Lower leg skin (tissue), 4 donors: ENCODE data around the gene ABR. TPM values are rescaled to one million over a fixed set of nuclear protein-coding genes. Genes with fewer than 3 reads are reported as not detected.
"Not testable (repeated sequence)": the region's sequence is repeated elsewhere in the genome, so short reads cannot be mapped to it uniquely, and the experiment has no call there.

Experiments used
- DNase-seq, 2 donors: peaks; one replicate each; pipeline ENCODE4 v3.0.0-alpha.2; 2019; ENCODE audit warnings: low spot score in 2 of 2
- H3K4me3 ChIP-seq: fragments of 200-600 bp; sonication (generic); 2 replicates; pipeline ENCODE4 v1.5.1; 2017; ENCODE audit warnings: mild to moderate bottlenecking, low read depth; ENCODE audit not compliant: poor library complexity, severe bottlenecking
- CTCF ChIP-seq, 3 donors: fragments of 450-650 bp; IDR thresholded peaks; one replicate each; pipeline ENCODE4 v1.5.1; 2016; ENCODE audit warnings: antibody characterized with exemption in 3 of 3, mild to moderate bottlenecking in 3 of 3, moderate library complexity in 2 of 3
- POLR2A ChIP-seq, 2 donors: fragments of 450-650 bp; IDR thresholded peaks; one replicate each; pipeline ENCODE4 v1.6.1; 2016 to 2017; ENCODE audit warnings: antibody characterized with exemption in 2 of 2, mild to moderate bottlenecking in 1 of 2, moderate library complexity in 1 of 2
- WGBS, 2 donors: methylation state at CpG; one replicate each; pipeline ENCODE4 v1.1.5; 2018; 5-methylcytosine and 5-hydroxymethylcytosine counted together
- intact Hi-C: fragments of 100-400 bp; cut with DNase I; formaldehyde crosslinking; loops from one replicate; pipeline ENCODE4 v1.15.0; 2023; ENCODE audit warnings: low total_unique reads
- total RNA-seq, 4 donors: library from RNA; depleted of rRNA; stranded (reverse); fragments of >200 nt; gene quantifications; one replicate each; pipeline ENCODE4 v1.1.0, GENCODE V29; 2016

Gene ABR
- total RNA-seq, 4 donors from 2014 or later, result 60.9 to 98.8 (median 88.3) TPM

GRCh38 chr17:1206026-1206777, 26.4 kb upstream of the ABR start:
- intact Hi-C loops, result no loop called here
- H3K4me3 ChIP-seq, result no peak overlapping the region
- no peak for DNase-seq
- 73 to 76% methylated on average over 12 of the region's 12 CpGs for WGBS, 2 donors
- TF ChIP-seq CTCF (IDR thresholded peaks at IDR 0.05) (no peak), POLR2A (IDR thresholded peaks at IDR 0.05) (no peak)

DNA sequence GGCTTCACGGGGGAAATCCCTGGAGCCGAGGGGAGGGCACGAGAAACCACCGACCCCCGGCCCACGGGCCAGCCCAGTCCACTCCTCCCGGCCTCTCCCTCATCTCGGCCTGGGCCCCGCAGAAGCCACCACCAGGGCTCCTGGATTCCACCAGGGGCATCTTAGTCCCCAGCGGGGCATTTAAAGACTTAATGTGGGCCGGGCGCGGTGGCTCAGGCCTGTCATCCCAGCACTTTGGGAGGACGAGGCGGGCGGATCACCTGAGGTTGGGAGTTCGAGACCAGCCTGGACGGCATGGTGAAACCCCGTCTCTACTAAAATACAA, 24.1 kb upstream of the ABR start:
- TF ChIP-seq CTCF (IDR thresholded peaks at IDR 0.05) (no peak), POLR2A (IDR thresholded peaks at IDR 0.05) (no peak)
- intact Hi-C loops, result no loop called here
- whole genome bisulfite sequencing, 2 donors, result 62 to 67% methylated on average over 13 to 18 of the region's 19 CpGs
- no peak overlapping the region for H3K4me3 ChIP-seq
- DNase-seq, result no peak

DNA sequence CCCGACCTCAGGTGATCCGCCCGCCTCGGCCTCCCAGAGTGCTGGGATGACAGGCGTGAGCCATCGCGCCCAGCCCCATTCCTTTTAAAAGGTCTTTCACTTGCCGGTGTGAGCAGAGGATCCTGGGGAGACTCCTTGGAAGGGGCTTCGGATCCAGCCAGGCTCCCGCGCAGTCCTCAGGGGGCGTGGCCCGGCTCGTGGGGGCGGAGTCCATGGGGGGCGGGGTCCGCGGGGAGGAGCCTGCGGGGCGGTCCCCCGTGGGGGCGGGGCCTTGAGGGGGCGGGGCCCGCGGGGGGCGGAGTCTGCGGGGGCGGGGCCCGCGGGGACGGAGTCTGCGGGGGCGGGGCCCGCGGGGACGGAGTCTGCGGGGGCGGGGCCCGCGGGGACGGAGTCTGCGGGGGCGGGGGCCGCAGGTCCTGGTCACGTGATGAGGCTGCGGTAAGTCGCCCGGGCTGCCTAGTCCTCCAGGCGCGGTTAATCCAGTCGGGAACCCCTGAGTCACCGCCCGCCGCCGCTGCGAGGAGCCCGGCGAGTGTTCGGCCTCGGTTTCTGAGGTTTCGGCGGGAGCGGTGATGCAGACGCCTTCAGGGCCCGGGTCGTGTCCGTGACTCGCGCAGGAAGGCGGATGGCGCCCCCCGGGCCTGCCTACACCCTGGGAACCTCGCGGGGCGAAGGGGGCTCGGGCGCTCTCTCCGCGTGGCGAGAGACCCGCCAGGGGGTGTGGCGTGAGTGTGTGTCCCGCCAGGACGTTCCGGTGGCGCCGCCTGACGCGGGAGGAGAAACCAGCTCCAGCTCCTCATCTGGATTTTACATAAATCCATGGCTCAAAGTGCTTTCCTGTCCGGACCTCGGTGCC, 23.6 kb upstream of the ABR start:
- TF ChIP-seq CTCF (IDR thresholded peaks at IDR 0.05) (no peak), POLR2A (IDR thresholded peaks at IDR 0.05) (no peak)
- peak; percentile 66 to 94 for DNase-seq
- intact Hi-C loops, result no loop called here
- 14 to 29% methylated on average over 20 to 50 of the region's 91 CpGs for WGBS, 2 donors
- no peak overlapping the region for H3K4me3 ChIP-seq

GRCh38 chr17:1202291-1202690, 22.5 kb upstream of the ABR start:
- intact Hi-C loops, result no loop called here
- WGBS, 2 donors, result 93% methylated on average over 5 of the region's 5 CpGs
- H3K4me3 ChIP-seq, result no peak overlapping the region
- DNase-seq, result no peak
- TF ChIP-seq POLR2A (IDR thresholded peaks at IDR 0.05), result no peak
- no peak for TF ChIP-seq CTCF (IDR thresholded peaks at IDR 0.05)

- WGBS, 2 donors, result 79 to 80% methylated on average over 25 of the region's 25 CpGs
- TF ChIP-seq POLR2A (IDR thresholded peaks at IDR 0.05) (no peak), CTCF (IDR thresholded peaks at IDR 0.05) (no peak)
- DNase-seq, result no peak
- intact Hi-C loops, result no loop called here
- no peak overlapping the region for H3K4me3 ChIP-seq
These were observed 21.4 kb upstream of the ABR start for GRCh38 chr17:1201132-1201702.

GRCh38 chr17:1199271-1199743, 19.5 kb upstream of the ABR start:
- DNase-seq, intact Hi-C loops, H3K4me3 ChIP-seq: not testable (repeated sequence)
- 83 to 88% methylated on average over 10 of the region's 10 CpGs for WGBS, 2 donors
